ENCODE data around the gene METTL2B.
A peak's percentile ranks its signal among the peaks of the same experiment; 100 is the strongest.

GRCh38 chr7:128427289-128427891, 49.2 kb upstream of the METTL2B start:
- peak; percentile 90 for TF ChIP-seq CTCF (conservative IDR thresholded peaks at IDR 0.05)
- no peak for TF ChIP-seq ZFX (IDR thresholded peaks at IDR 0.05)
